Naive thymus-derived CD8-positive, alpha-beta T cell (primary cell): ENCODE data around the gene YBX1. TPM values are rescaled to one million over a fixed set of nuclear protein-coding genes. Genes with fewer than 3 reads are reported as not detected.
"Not testable (repeated sequence)": the region's sequence is repeated elsewhere in the genome, so short reads cannot be mapped to it uniquely, and the experiment has no call there.

ENCODE experiments used
- ATAC-seq, 2 donors: fragments of 150-1000 bp; cut with Tn5 transposase in 1 of 2; sonication (Bioruptor Pico), chemical (Tn5 transposase) in 1 of 2; 1 replicate in 1 of 2; 2 replicates in 1 of 2; pipeline ENCODE4 v1.10.0; 2021; ENCODE audit warnings: mild to moderate bottlenecking in 2 of 2, moderate library complexity in 2 of 2
- POLR2A ChIA-PET: fragments of 350-600 bp; sonication (Branson Sonifier 250); formaldehyde crosslinking; loops from one replicate; lab custom pipeline; 2021; ENCODE audit warnings: antibody characterized with exemption; lab: Charles Lee
- DNase-seq, 10 donors: peaks; one replicate each; pipeline versions ENCODE4 v3.0.0 to v3.0.0-alpha.2; 2020 to 2022
- H3K27ac Mint-ChIP-seq, 10 donors: one replicate each; pipeline ENCODE4 v1.8.0; 2020 to 2022; ENCODE audit warnings: mild to moderate bottlenecking in 10 of 10, mixed read lengths in 10 of 10, moderate library complexity in 4 of 10, inconsistent platforms in 1 of 10
- H3K27me3 Mint-ChIP-seq, 5 donors: one replicate each; pipeline ENCODE4 v1.8.0; 2021 to 2022; ENCODE audit warnings: mixed read lengths in 5 of 5
- H3K36me3 Mint-ChIP-seq, 3 donors: one replicate each; pipeline ENCODE4 v1.8.0; 2020 to 2022; ENCODE audit warnings: mixed read lengths in 3 of 3, mild to moderate bottlenecking in 2 of 3, inconsistent platforms in 1 of 3
- H3K4me1 Mint-ChIP-seq, 4 donors: one replicate each; pipeline ENCODE4 v1.8.0; 2021 to 2022; ENCODE audit warnings: mixed read lengths in 4 of 4
- H3K4me3 Mint-ChIP-seq, 10 donors: one replicate each; pipeline ENCODE4 v1.8.0; 2020 to 2022; ENCODE audit warnings: mild to moderate bottlenecking in 10 of 10, mixed read lengths in 10 of 10, moderate library complexity in 6 of 10, inconsistent platforms in 1 of 10
- H3K9me3 Mint-ChIP-seq, 9 donors: one replicate each; pipeline ENCODE4 v1.8.0; 2020 to 2022; ENCODE audit warnings: mixed read lengths in 9 of 9, mild to moderate bottlenecking in 3 of 9, inconsistent platforms in 1 of 9, moderate library complexity in 1 of 9
- polyA plus RNA-seq, 3 donors: library from polyadenylated mRNA; unstranded; fragments of 300-500 nt; fragmentation: Illumina TruSeq; gene quantifications; one replicate each; pipeline ENCODE4 v1.2.3, GENCODE V29; 2021
- total RNA-seq, 8 experiments: library from RNA in 2 of 8; stranded (reverse) in 2 of 8; gene quantifications; one replicate each; pipeline ENCODE4 v1.2.3 and lab custom pipeline; 2021 to 2026

The YBX1 gene
- total and polyA plus RNA-seq, 5 experiments from 2014 or later, result 80.5 to 319 (median 89.2) TPM

- peak overlapping the region in 1 of 10 donors; percentile 45 for H3K27ac Mint-ChIP-seq
- ATAC-seq, result no peak
- no peaks in the 10 kb centered on the region for H3K27me3 Mint-ChIP-seq
- peaks cover 6 to 33% (median 11%) of the 10 kb centered on the region in 3 donors for H3K36me3 Mint-ChIP-seq
- no peaks in the 10 kb centered on the region for H3K4me1 Mint-ChIP-seq
- peaks cover 0 to 2% (median 0%) of the 10 kb centered on the region in 9 donors for H3K9me3 Mint-ChIP-seq
- POLR2A ChIA-PET, result no interaction called here
- no peak for DNase-seq
- no peak overlapping the region for H3K4me3 Mint-ChIP-seq
Observed at GRCh38 chr1:42745851-42746250, 63.6 kb downstream of the YBX1 start.

DNA sequence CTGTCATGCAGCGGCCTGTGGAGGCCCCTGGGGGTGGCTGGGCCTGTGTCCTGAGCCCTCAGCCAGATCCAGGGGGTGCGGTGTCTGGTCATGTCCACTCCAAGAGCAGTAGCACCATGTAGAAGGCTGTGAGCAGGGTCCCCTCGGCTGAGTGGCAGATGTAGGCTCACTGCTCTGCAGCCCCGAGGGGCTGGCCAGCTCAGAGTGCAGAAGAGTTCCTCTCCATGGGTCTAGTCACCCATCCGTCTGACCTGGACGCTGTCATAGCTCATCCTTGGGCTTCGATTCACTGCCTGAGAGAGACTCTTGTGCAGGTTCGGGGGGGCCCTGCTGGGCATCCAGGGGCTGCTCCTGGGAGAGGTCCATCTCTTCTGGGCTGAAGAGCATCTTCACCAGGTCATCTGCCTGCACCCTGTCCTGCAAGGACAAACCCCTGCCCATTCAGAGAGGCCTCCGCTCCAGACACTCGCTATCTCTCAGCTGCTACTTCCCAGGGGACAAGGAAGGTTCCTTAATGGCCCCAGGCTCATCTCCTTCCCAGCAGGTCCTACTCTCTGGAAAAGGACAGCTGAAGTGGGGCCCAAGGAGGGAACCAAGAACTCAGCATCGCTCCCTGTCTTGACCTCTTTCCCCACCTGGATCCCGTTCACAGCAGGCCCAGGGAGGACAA lies 64.4 kb downstream of the YBX1 start:
- Mint-ChIP-seq H3K4me3 (no peak overlapping the region), H3K27ac (peak overlapping the region in 2 of 10 donors; percentile 15 to 45), H3K4me1 (peaks cover 0 to under 1% (median 0%) of the 10 kb centered on the region in 4 donors), H3K36me3 (peaks cover 7 to 34% (median 13%) of the 10 kb centered on the region in 3 donors), H3K9me3 (peaks cover 0 to 3% (median 0%) of the 10 kb centered on the region in 9 donors), H3K27me3 (no peaks in the 10 kb centered on the region)
- ATAC-seq (no peak), DNase-seq (no peak)
- POLR2A ChIA-PET, result no interaction called here

DNA sequence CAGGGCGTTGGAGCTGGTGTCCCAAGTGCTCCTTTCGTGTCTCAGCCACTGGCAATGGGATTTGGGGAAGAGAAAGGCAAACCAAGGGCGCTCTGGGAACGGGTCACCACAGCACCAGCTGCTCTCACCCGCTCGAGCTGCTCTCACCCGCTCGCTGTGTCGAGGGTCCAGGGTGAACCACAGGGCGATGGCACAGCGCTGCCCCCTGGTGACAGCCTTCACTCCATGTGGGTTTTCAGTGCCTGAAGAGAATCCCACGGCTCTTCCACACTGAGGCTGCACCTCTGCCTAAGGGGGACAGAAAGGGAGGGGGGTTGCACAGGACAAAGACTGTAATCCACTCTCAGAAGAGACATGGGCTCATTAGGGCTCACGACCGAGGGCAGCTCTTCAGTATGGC lies 64.9 kb downstream of the YBX1 start:
- Mint-ChIP-seq H3K36me3 (peaks cover 13 to 40% (median 17%) of the 10 kb centered on the region in 3 donors), H3K27ac (peak overlapping the region in 2 of 10 donors; percentile 15 to 33), H3K27me3 (no peaks in the 10 kb centered on the region), H3K4me1 (peaks cover 0 to 2% (median under 1%) of the 10 kb centered on the region in 4 donors), H3K9me3 (peaks cover 0 to 8% (median 0%) of the 10 kb centered on the region in 9 donors), H3K4me3 (no peak overlapping the region)
- peak; percentile 45 to 68 for ATAC-seq
- DNase-seq, result peak; percentile 13 to 71 (median 45)
- POLR2A ChIA-PET, result no interaction called here

DNA sequence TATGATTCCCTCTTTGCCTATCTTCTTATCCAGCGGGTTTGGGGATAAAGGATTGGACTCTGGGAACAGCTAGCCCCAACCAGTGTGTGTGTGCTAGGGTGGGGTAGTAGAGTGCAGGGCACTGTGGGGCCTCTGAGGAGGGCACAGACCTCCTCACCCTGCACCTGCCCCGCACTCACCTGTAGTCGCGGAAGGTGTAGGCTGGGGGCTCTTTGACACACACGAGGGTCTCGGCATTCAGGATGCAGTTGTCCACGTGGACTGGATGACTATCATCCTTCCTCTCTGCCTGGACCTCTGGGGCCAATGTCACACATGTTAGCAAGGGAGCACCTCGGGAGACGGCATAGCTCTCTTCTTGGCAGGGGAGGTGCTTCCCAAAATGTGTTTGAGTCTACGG lies 65.8 kb downstream of the YBX1 start:
- POLR2A ChIA-PET, result no interaction called here
- H3K4me1 Mint-ChIP-seq, result peaks cover 0 to 2% (median under 1%) of the 10 kb centered on the region in 4 donors
- no peak overlapping the region for H3K4me3 Mint-ChIP-seq
- ATAC-seq (no peak), DNase-seq (no peak)
- H3K27ac Mint-ChIP-seq, result peak overlapping the region in 1 of 10 donors; percentile 74
- peaks cover 22 to 49% (median 25%) of the 10 kb centered on the region in 3 donors for H3K36me3 Mint-ChIP-seq
- H3K27me3 Mint-ChIP-seq, result no peaks in the 10 kb centered on the region
- H3K9me3 Mint-ChIP-seq, result peaks cover 0 to 10% (median 0%) of the 10 kb centered on the region in 9 donors

- Mint-ChIP-seq H3K9me3 (peaks cover 0 to 10% (median 0%) of the 10 kb centered on the region in 9 donors), H3K36me3 (peaks cover 27 to 56% (median 28%) of the 10 kb centered on the region in 3 donors), H3K27me3 (no peaks in the 10 kb centered on the region), H3K4me1 (peaks cover 0 to 2% (median under 1%) of the 10 kb centered on the region in 4 donors), H3K27ac (peak overlapping the region in 5 of 10 donors; percentile 4 to 74 (median 39)), H3K4me3 (peak overlapping the region in 1 of 10 donors; percentile 28)
- ATAC-seq (no peak), DNase-seq (no peak)
- POLR2A ChIA-PET, result no interaction called here
Observed at GRCh38 chr1:42748461-42749410, 66.5 kb downstream of the YBX1 start.

DNA sequence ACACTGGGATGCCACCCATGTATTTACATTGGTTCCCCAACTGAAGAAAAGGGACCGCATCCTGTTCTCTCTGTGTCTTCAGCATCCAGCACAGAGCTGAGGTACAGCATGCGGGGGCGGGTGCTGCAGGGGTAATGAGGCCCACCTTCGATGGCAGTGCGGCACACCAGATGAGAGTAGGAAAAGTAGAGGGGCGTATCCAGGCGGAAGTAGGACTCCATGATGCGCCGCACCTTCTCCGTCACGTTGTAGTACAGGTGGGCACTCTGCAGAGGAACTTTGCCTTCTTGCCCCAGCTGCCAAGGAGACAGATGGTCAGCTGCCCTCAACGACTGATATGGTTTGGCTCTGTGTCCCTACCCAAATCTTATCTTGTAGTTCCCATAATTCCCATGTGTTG lies 67.8 kb downstream of the YBX1 start:
- ATAC-seq (no peak), DNase-seq (no peak)
- Mint-ChIP-seq H3K27me3 (no peaks in the 10 kb centered on the region), H3K9me3 (peaks cover 0 to 10% (median 0%) of the 10 kb centered on the region in 9 donors), H3K4me3 (no peak overlapping the region), H3K27ac (peak overlapping the region in 1 of 10 donors; percentile 77), H3K4me1 (peaks cover 0 to 5% (median under 1%) of the 10 kb centered on the region in 4 donors), H3K36me3 (peaks cover 28 to 67% (median 30%) of the 10 kb centered on the region in 3 donors)
- POLR2A ChIA-PET, result no interaction called here

DNA sequence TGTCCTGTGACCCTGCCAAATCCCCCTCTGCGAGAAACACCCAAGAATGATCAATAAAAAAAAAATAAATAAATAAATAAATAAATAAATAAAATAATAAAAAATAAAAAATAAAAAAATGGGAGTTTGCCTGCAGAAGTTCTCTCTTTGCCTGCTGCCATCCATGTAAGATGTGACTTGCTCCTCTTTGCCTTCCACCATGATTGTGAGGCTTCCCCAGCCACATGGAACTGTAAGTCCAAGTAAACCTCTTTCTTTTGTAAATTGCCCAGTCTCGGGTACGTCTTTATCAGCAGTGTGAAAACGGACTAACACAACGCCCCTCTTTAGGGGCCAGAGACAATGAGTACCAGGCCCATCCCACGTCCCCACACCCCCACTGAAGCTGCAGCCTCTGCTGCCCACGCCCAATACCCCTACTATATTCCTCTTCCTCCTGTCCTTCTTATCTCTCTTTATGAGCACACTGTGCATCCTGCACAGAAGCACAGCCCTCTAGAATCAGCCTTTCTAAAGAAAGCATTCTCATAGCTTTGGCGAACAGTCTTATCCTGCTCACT lies 69.4 kb downstream of the YBX1 start:
- Mint-ChIP-seq H3K27ac (peak overlapping the region in 2 of 10 donors; percentile 6 to 13), H3K36me3 (peaks cover 28 to 75% (median 36%) of the 10 kb centered on the region in 3 donors)
- not testable (repeated sequence) for ATAC-seq, H3K9me3 Mint-ChIP-seq, DNase-seq, H3K4me1 Mint-ChIP-seq, H3K4me3 Mint-ChIP-seq, H3K27me3 Mint-ChIP-seq
- POLR2A ChIA-PET, result interaction anchor here (0.9 kb wide), 1 partner anchor 15 kb away, joined by 3 read pairs; the partner anchor contains the start of genes C1orf50 and P3H1

- Mint-ChIP-seq H3K4me1 (peaks cover 0 to 10% (median 5%) of the 10 kb centered on the region in 4 donors), H3K36me3 (peaks cover 31 to 81% (median 39%) of the 10 kb centered on the region in 3 donors), H3K4me3 (no peak overlapping the region), H3K9me3 (peaks cover 0 to 10% (median 0%) of the 10 kb centered on the region in 9 donors), H3K27me3 (no peaks in the 10 kb centered on the region), H3K27ac (peak overlapping the region in 1 of 10 donors; percentile 71)
- DNase-seq (no peak), ATAC-seq (no peak)
- POLR2A ChIA-PET, result interaction anchor here (0.9 to 1.0 kb wide), 2 partner anchors 15 to 94 kb away, joined by 3 read pairs; partner anchors contain the start of genes C1orf50, P3H1 and ZNF691
Observed at GRCh38 chr1:42752284-42752683, 70.1 kb downstream of the YBX1 start.

- no peaks in the 10 kb centered on the region for H3K27me3 Mint-ChIP-seq
- POLR2A ChIA-PET, result interaction anchor here (1.0 kb wide), 1 partner anchor 93 kb away, joined by 3 read pairs; the partner anchor contains the start of gene ZNF691
- peaks cover 31 to 86% (median 42%) of the 10 kb centered on the region in 3 donors for H3K36me3 Mint-ChIP-seq
Observed at GRCh38 chr1:42753070-42753469, 70.9 kb downstream of the YBX1 start.

More at GRCh38 chr1:42753070-42753469, 70.9 kb downstream of the YBX1 start:
- no peak for DNase-seq
- Mint-ChIP-seq H3K4me3 (no peak overlapping the region), H3K4me1 (peaks cover 0 to 10% (median 6%) of the 10 kb centered on the region in 4 donors), H3K9me3 (peaks cover 0 to 10% (median 0%) of the 10 kb centered on the region in 9 donors), H3K27ac (peak overlapping the region in 1 of 10 donors; percentile 21)
- no peak for ATAC-seq
